CMK (cell line): ENCODE results near the gene CHRNB1.

Experiments used
- DNase-seq: peaks from one replicate; pipeline ENCODE4 v3.0.0-alpha.2; 2010; ENCODE audit warnings: low read depth

CHRNB1 gene

GRCh38 chr17:7416323-7416722 is 28.5 kb upstream of the CHRNB1 start:
- no peak for DNase-seq

GRCh38 chr17:7417056-7417655 is 27.7 kb upstream of the CHRNB1 start:
- no peak for DNase-seq

GRCh38 chr17:7418472-7419152 is 26.2 kb upstream of the CHRNB1 start:
- no peak for DNase-seq

- no peak for DNase-seq
These were observed 24.8 kb upstream of the CHRNB1 start, which contains the start of gene SPEM1 for GRCh38 chr17:7419819-7420610. TSS of gene SPEM1 (plus strand) at chr17:7420324. CDS start at chr17:7420385, 61 bp downstream.

- no peak for DNase-seq
These were observed 23.7 kb upstream of the CHRNB1 start for GRCh38 chr17:7421186-7421585.

- DNase-seq, result no peak
These were observed 21.2 kb upstream of the CHRNB1 start for GRCh38 chr17:7423679-7424078.

- DNase-seq, result no peak
These were observed 19.5 kb upstream of the CHRNB1 start, which contains the start of gene SPEM2 for GRCh38 chr17:7425316-7425715. TSS of gene SPEM2 (plus strand) at chr17:7425616. CDS start at chr17:7425689, 73 bp downstream.

GRCh38 chr17:7425756-7426155 is 19.1 kb upstream of the CHRNB1 start:
- DNase-seq, result no peak

GRCh38 chr17:7426203-7426863 is 18.5 kb upstream of the CHRNB1 start:
- no peak for DNase-seq

- no peak for DNase-seq
These were observed 17.9 kb upstream of the CHRNB1 start for GRCh38 chr17:7426896-7427489.

- no peak for DNase-seq
These were observed 17.3 kb upstream of the CHRNB1 start for GRCh38 chr17:7427549-7427948.

GRCh38 chr17:7428557-7428956 is 16.3 kb upstream of the CHRNB1 start, which contains the start of gene SPEM3:
TSS of gene SPEM3 (plus strand) at chr17:7428857. CDS start at chr17:7428903, 46 bp downstream.
- no peak for DNase-seq

GRCh38 chr17:7429722-7430121 is 15.1 kb upstream of the CHRNB1 start:
- DNase-seq, result no peak

- no peak for DNase-seq
These were observed 13.6 kb upstream of the CHRNB1 start for GRCh38 chr17:7431231-7431630.

GRCh38 chr17:7432296-7432695 is 12.6 kb upstream of the CHRNB1 start:
- no peak for DNase-seq

- DNase-seq, result no peak
These were observed 8.9 kb upstream of the CHRNB1 start for GRCh38 chr17:7435676-7436555.

- DNase-seq, result no peak
These were observed 8.1 kb upstream of the CHRNB1 start for GRCh38 chr17:7436556-7437368.

- DNase-seq, result no peak
These were observed 7.4 kb upstream of the CHRNB1 start for GRCh38 chr17:7437369-7437863.

- no peak for DNase-seq
These were observed 6.8 kb upstream of the CHRNB1 start for GRCh38 chr17:7437950-7438614.
